Measurements from ENCODE around the gene GPATCH2L.

Gene GPATCH2L

GRCh38 chr14:76126076-76126475 lies 25.6 kb upstream of the GPATCH2L start:
- no peak overlapping the region for H3K4me3 ChIP-seq (ENCODE audit: low read depth, low read length)
- TF ChIP-seq CTCF (IDR thresholded peaks at IDR 0.05; ENCODE audit: low read depth, low read length, missing control alignments) = no peak
- DNase-seq (ENCODE audit: low read depth) = no peak

- DNase-seq (ENCODE audit: low read depth) = no peak
- H3K4me3 ChIP-seq (ENCODE audit: low read depth, low read length) = no peak overlapping the region
- TF ChIP-seq CTCF (IDR thresholded peaks at IDR 0.05; ENCODE audit: low read depth, low read length, missing control alignments) = no peak
Measured at GRCh38 chr14:76129851-76130576, 21.7 kb upstream of the GPATCH2L start.

- DNase-seq (ENCODE audit: low read depth) = no peak
- TF ChIP-seq CTCF (IDR thresholded peaks at IDR 0.05; ENCODE audit: low read depth, low read length, missing control alignments) = no peak
- H3K4me3 ChIP-seq (ENCODE audit: low read depth, low read length) = no peak overlapping the region
Measured at GRCh38 chr14:76131071-76131965, 20.4 kb upstream of the GPATCH2L start.

- no peak overlapping the region for H3K4me3 ChIP-seq (ENCODE audit: low read depth, low read length)
- no peak for DNase-seq (ENCODE audit: low read depth)
- TF ChIP-seq CTCF (IDR thresholded peaks at IDR 0.05; ENCODE audit: low read depth, low read length, missing control alignments) = no peak
Measured at GRCh38 chr14:76133103-76133502, 18.6 kb upstream of the GPATCH2L start.

DNA sequence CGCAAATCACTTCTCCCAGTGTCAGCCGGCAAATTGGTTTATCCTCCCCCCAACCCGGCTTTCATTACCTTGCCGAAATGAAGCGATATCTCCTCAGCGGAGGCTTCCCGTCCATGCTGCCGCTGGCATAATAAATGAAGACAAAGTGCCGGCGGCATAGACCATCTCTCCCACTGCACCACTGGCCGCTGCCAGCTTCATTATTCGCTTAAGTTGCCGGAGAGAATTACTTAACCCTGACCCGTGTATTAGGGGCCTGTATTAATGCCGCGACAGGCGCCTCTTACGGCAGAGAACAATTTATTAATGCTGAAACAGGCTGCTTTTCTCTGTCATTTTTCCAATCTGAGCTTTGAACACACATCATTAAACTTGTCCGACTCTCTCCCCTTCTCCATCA lies 17.5 kb upstream of the GPATCH2L start:
- no peak for TF ChIP-seq CTCF (IDR thresholded peaks at IDR 0.05; ENCODE audit: low read depth, low read length, missing control alignments)
- DNase-seq (ENCODE audit: low read depth) = no peak
- no peak overlapping the region for H3K4me3 ChIP-seq (ENCODE audit: low read depth, low read length)

- no peak for TF ChIP-seq CTCF (IDR thresholded peaks at IDR 0.05; ENCODE audit: low read depth, low read length, missing control alignments)
- no peak for DNase-seq (ENCODE audit: low read depth)
- no peak overlapping the region for H3K4me3 ChIP-seq (ENCODE audit: low read depth, low read length)
Measured at GRCh38 chr14:76135722-76136121, 16.0 kb upstream of the GPATCH2L start.
